Hematopoietic multipotent progenitor cell treated with erythropoietin and hydrocortisone succinate and interleukin-3 and kit ligand, for 8 days (in vitro differentiated cells): ENCODE results near the gene DES.

ENCODE experiments used
- DNase-seq: peaks from one replicate; pipeline ENCODE4 v3.0.0-alpha.2; 2015

Gene DES

GRCh38 chr2:219475697-219476651, 57.8 kb downstream of the DES start:
- DNase-seq: peak; percentile 69
